Liver (tissue), 9 donors: ENCODE measurements around the gene TSHZ2. TPM values are rescaled to one million over a fixed set of nuclear protein-coding genes. Genes with fewer than 3 reads are reported as not detected.

ENCODE experiments used
- DNase-seq: peaks from one replicate; pipeline ENCODE4 v3.0.0-alpha.2; 2017; ENCODE audit warnings: low spot score
- H3K27ac ChIP-seq, 2 donors: one replicate each; pipeline ENCODE4 v1.7.0; 2013; ENCODE audit warnings: inconsistent platforms in 2 of 2, low read length in 2 of 2, control low read depth in 1 of 2, low read depth in 1 of 2, mild to moderate bottlenecking in 1 of 2
- H3K27me3 ChIP-seq, 4 donors: one replicate each; pipeline versions ENCODE4 v1.6.1 to v1.7.0; 2013; ENCODE audit warnings: low read length in 3 of 4, inconsistent platforms in 1 of 4, mild to moderate bottlenecking in 1 of 4, moderate library complexity in 1 of 4; ENCODE audit not compliant: control insufficient read depth in 4 of 4, insufficient read depth in 4 of 4
- H3K36me3 ChIP-seq, 4 donors: one replicate each; pipeline versions ENCODE4 v1.6.1 to v1.7.0; 2013; ENCODE audit warnings: low read length in 3 of 4, mild to moderate bottlenecking in 3 of 4, low read depth in 1 of 4, moderate library complexity in 1 of 4; ENCODE audit not compliant: control insufficient read depth in 4 of 4, insufficient read depth in 3 of 4
- H3K4me1 ChIP-seq, 4 donors: one replicate each; pipeline versions ENCODE4 v1.6.1 to v1.7.0; 2013; ENCODE audit warnings: low read length in 3 of 4, mild to moderate bottlenecking in 3 of 4, moderate library complexity in 1 of 4; ENCODE audit not compliant: control insufficient read depth in 4 of 4, insufficient read depth in 4 of 4
- H3K4me3 ChIP-seq, 3 donors: one replicate each; pipeline versions ENCODE4 v1.6.1 to v1.7.0; 2013; ENCODE audit warnings: low read length in 3 of 3, control low read depth in 1 of 3, low read depth in 1 of 3, mild to moderate bottlenecking in 1 of 3
- H3K9ac ChIP-seq, 2 donors: one replicate each; pipeline ENCODE4 v1.7.0; 2013; ENCODE audit warnings: low read length in 2 of 2, mild to moderate bottlenecking in 2 of 2, moderate library complexity in 2 of 2, control low read depth in 1 of 2, low read depth in 1 of 2
- H3K9me3 ChIP-seq, 4 donors: one replicate each; pipeline versions ENCODE4 v1.6.1 to v1.7.0; 2013; ENCODE audit warnings: low read length in 3 of 4; ENCODE audit not compliant: control insufficient read depth in 4 of 4
- EGR1 ChIP-seq, 2 donors: IDR thresholded peaks; 2 replicates each; pipeline ENCODE4 v1.6.1; 2016 to 2018; ENCODE audit warnings: antibody characterized with exemption in 2 of 2, low read depth in 2 of 2
- FOXA1 ChIP-seq: IDR thresholded peaks from 2 replicates; pipeline ENCODE4 v1.6.1; 2016; ENCODE audit warnings: antibody characterized with exemption
- FOXA2 ChIP-seq: IDR thresholded peaks from 2 replicates; pipeline ENCODE4 v1.6.1; 2016; ENCODE audit warnings: antibody characterized with exemption
- GABPA ChIP-seq, 2 donors: IDR thresholded peaks in 1 of 2; conservative IDR thresholded peaks in 1 of 2; 2 replicates each; pipeline ENCODE4 v1.6.1; 2016; ENCODE audit warnings: antibody characterized with exemption in 2 of 2, mild to moderate bottlenecking in 1 of 2, moderate library complexity in 1 of 2
- HNF4A ChIP-seq, 2 donors: conservative IDR thresholded peaks; 2 replicates each; pipeline ENCODE4 v1.6.1; 2016; ENCODE audit warnings: antibody characterized with exemption in 2 of 2, mild to moderate bottlenecking in 2 of 2
- HNF4G ChIP-seq: IDR thresholded peaks from 2 replicates; pipeline ENCODE4 v1.6.1; 2016; ENCODE audit warnings: antibody characterized with exemption
- JUND ChIP-seq, 2 donors: IDR thresholded peaks; 2 replicates each; pipeline ENCODE4 v1.6.1; 2016; ENCODE audit warnings: antibody characterized with exemption in 2 of 2
- MAX ChIP-seq: IDR thresholded peaks from 2 replicates; pipeline ENCODE4 v1.6.1; 2016; ENCODE audit warnings: antibody characterized with exemption
- NR2F2 ChIP-seq: IDR thresholded peaks from 2 replicates; pipeline ENCODE4 v1.6.1; 2016; ENCODE audit warnings: antibody characterized with exemption
- RAD21 ChIP-seq, 2 donors: IDR thresholded peaks; 2 replicates each; pipeline ENCODE4 v1.6.1; 2016; ENCODE audit warnings: antibody characterized with exemption in 2 of 2, mild to moderate bottlenecking in 2 of 2
- RXRA ChIP-seq, 2 donors: IDR thresholded peaks; 2 replicates each; pipeline ENCODE4 v1.6.1; 2017 to 2018; ENCODE audit warnings: antibody characterized with exemption in 2 of 2, mild to moderate bottlenecking in 1 of 2
- SP1 ChIP-seq: IDR thresholded peaks from 2 replicates; pipeline ENCODE4 v1.6.1; 2018; ENCODE audit warnings: antibody characterized with exemption, mild to moderate bottlenecking
- TAF1 ChIP-seq: conservative IDR thresholded peaks from 2 replicates; pipeline ENCODE4 v1.6.1; 2016; ENCODE audit warnings: antibody characterized with exemption, mild to moderate bottlenecking
- YY1 ChIP-seq: IDR thresholded peaks from 2 replicates; pipeline ENCODE4 v1.6.1; 2016; ENCODE audit warnings: antibody characterized with exemption, mild to moderate bottlenecking
- WGBS: extraction: QIAGEN DNeasy Blood & Tissue Kit; methylation state at CpG from one replicate; pipeline ENCODE4 v1.1.7; 2013; 5-methylcytosine and 5-hydroxymethylcytosine counted together
- polyA plus RNA-seq, 2 donors: library from polyadenylated mRNA; stranded (reverse) in 1 of 2; unstranded in 1 of 2; fragments of 200-250 nt in 1 of 2; fragments of >200 nt in 1 of 2; fragmentation: Nextera tagmentation in 1 of 2; extraction: Ambion mirVana in 1 of 2; gene quantifications; one replicate each; pipeline versions ENCODE4 v1.2.1 to v1.2.3, GENCODE V29; 2013 to 2015
- total RNA-seq, 2 donors: library from RNA; depleted of rRNA; stranded (reverse); fragments of >200 nt; gene quantifications; one replicate each; pipeline ENCODE4 v1.2.3, GENCODE V29; 2014
- TF ChIP-seq, protein P1 (sequence below): fragments of 150-350 bp; IDR thresholded peaks from 2 replicates; pipeline ENCODE4 v1.5.1; 2017; ENCODE audit warnings: improper control_type of control experiment, low read depth, low read length; ENCODE audit not compliant: missing input control
- TF ChIP-seq, protein P2 (sequence below): IDR thresholded peaks from 2 replicates; pipeline ENCODE4 v1.6.1; 2016; ENCODE audit warnings: antibody characterized with exemption
- TF ChIP-seq, protein P3 (sequence below): IDR thresholded peaks from 2 replicates; pipeline ENCODE4 v1.6.1; 2016; ENCODE audit warnings: antibody characterized with exemption, mild to moderate bottlenecking
- TF ChIP-seq, protein P4 (sequence below): IDR thresholded peaks from 2 replicates; pipeline ENCODE4 v1.6.1; 2016; ENCODE audit warnings: antibody characterized with exemption
- donor health status: healthy.
- donor health status: healthy.
- donor health status: healthy.
- donor health status: healthy.
- donor health status: healthy.

Gene TSHZ2
- total and polyA plus RNA-seq, 4 donors = 2.9 to 11.3 (median 7.8) TPM

DNA sequence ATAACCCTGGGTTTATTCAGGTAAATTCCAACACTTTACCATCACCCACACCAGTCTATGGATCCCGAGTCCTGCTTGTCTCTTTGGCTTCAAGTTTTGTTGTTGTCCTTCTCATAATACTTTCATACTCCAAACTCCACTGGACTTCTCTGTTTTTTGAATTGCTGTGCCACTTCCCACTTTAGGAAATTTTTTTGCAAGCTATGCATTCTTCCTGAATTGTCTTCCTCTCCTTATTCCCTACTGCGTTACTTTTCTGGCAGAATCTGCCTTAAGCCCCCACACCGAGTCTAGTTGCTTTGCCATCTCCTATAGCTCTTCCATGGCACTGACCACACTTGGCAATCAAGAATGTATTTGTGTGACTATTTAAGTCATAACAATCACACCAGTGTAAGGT, 96.1 kb downstream of the TSHZ2 start:
- Histone ChIP-seq H3K4me1 (peaks cover 4 to 13% (median 10%) of the 10 kb centered on the region in 4 donors), H3K27me3 (no peaks in the 10 kb centered on the region), H3K4me3 (no peak overlapping the region), H3K36me3 (no peaks in the 10 kb centered on the region), H3K9ac (no peak overlapping the region), H3K9me3 (peaks cover 0 to 4% (median 0%) of the 10 kb centered on the region in 4 donors), H3K27ac (no peak overlapping the region)
- no peak for DNase-seq
- 97% methylated on average over 3 of the region's 3 CpGs for WGBS
- TF ChIP-seq YY1 (no peak), SP1 (no peak), HNF4A (conservative IDR thresholded peaks at IDR 0.05) (no peak), RXRA (IDR thresholded peaks at IDR 0.05) (no peak), JUND (IDR thresholded peaks at IDR 0.05) (no peak), FOXA1 (no peak), EGR1 (IDR thresholded peaks at IDR 0.05; ENCODE audit: low read depth in 2 of 2) (no peak), FOXA2 (no peak), RAD21 (IDR thresholded peaks at IDR 0.05) (no peak), MAX (no peak), NR2F2 (no peak), GABPA (IDR thresholded peaks at IDR 0.05 in 1 of 2, conservative IDR thresholded peaks at IDR 0.05 in 1 of 2) (no peak), HNF4G (no peak), TAF1 (no peak)
- TF ChIP-seq, protein P1, sequence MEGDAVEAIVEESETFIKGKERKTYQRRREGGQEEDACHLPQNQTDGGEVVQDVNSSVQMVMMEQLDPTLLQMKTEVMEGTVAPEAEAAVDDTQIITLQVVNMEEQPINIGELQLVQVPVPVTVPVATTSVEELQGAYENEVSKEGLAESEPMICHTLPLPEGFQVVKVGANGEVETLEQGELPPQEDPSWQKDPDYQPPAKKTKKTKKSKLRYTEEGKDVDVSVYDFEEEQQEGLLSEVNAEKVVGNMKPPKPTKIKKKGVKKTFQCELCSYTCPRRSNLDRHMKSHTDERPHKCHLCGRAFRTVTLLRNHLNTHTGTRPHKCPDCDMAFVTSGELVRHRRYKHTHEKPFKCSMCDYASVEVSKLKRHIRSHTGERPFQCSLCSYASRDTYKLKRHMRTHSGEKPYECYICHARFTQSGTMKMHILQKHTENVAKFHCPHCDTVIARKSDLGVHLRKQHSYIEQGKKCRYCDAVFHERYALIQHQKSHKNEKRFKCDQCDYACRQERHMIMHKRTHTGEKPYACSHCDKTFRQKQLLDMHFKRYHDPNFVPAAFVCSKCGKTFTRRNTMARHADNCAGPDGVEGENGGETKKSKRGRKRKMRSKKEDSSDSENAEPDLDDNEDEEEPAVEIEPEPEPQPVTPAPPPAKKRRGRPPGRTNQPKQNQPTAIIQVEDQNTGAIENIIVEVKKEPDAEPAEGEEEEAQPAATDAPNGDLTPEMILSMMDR = no peak
- TF ChIP-seq, protein P2, sequence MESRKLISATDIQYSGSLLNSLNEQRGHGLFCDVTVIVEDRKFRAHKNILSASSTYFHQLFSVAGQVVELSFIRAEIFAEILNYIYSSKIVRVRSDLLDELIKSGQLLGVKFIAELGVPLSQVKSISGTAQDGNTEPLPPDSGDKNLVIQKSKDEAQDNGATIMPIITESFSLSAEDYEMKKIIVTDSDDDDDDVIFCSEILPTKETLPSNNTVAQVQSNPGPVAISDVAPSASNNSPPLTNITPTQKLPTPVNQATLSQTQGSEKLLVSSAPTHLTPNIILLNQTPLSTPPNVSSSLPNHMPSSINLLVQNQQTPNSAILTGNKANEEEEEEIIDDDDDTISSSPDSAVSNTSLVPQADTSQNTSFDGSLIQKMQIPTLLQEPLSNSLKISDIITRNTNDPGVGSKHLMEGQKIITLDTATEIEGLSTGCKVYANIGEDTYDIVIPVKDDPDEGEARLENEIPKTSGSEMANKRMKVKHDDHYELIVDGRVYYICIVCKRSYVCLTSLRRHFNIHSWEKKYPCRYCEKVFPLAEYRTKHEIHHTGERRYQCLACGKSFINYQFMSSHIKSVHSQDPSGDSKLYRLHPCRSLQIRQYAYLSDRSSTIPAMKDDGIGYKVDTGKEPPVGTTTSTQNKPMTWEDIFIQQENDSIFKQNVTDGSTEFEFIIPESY = no peak
- TF ChIP-seq, protein P3, sequence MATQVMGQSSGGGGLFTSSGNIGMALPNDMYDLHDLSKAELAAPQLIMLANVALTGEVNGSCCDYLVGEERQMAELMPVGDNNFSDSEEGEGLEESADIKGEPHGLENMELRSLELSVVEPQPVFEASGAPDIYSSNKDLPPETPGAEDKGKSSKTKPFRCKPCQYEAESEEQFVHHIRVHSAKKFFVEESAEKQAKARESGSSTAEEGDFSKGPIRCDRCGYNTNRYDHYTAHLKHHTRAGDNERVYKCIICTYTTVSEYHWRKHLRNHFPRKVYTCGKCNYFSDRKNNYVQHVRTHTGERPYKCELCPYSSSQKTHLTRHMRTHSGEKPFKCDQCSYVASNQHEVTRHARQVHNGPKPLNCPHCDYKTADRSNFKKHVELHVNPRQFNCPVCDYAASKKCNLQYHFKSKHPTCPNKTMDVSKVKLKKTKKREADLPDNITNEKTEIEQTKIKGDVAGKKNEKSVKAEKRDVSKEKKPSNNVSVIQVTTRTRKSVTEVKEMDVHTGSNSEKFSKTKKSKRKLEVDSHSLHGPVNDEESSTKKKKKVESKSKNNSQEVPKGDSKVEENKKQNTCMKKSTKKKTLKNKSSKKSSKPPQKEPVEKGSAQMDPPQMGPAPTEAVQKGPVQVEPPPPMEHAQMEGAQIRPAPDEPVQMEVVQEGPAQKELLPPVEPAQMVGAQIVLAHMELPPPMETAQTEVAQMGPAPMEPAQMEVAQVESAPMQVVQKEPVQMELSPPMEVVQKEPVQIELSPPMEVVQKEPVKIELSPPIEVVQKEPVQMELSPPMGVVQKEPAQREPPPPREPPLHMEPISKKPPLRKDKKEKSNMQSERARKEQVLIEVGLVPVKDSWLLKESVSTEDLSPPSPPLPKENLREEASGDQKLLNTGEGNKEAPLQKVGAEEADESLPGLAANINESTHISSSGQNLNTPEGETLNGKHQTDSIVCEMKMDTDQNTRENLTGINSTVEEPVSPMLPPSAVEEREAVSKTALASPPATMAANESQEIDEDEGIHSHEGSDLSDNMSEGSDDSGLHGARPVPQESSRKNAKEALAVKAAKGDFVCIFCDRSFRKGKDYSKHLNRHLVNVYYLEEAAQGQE = no peak
- TF ChIP-seq, protein P4, sequence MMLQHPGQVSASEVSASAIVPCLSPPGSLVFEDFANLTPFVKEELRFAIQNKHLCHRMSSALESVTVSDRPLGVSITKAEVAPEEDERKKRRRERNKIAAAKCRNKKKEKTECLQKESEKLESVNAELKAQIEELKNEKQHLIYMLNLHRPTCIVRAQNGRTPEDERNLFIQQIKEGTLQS = no peak
